ENCODE results near the gene UVRAG.
"Not testable (repeated sequence)": the region's sequence is repeated elsewhere in the genome, so short reads cannot be mapped to it uniquely, and the experiment has no call there.

The UVRAG gene

GRCh38 chr11:76038608-76039007 is 223.6 kb downstream of the UVRAG start:
- no peak for DNase-seq

GRCh38 chr11:76041208-76041607 is 226.2 kb downstream of the UVRAG start:
- DNase-seq, result no peak

- no peak for DNase-seq
Observed at GRCh38 chr11:76044750-76045320, 229.8 kb downstream of the UVRAG start.

- no peak for DNase-seq
Observed at GRCh38 chr11:76047231-76047630, 232.2 kb downstream of the UVRAG start.

- DNase-seq, result no peak
Observed at GRCh38 chr11:76047766-76048165, 232.8 kb downstream of the UVRAG start.

- no peak for DNase-seq
Observed at GRCh38 chr11:76048763-76049162, 233.8 kb downstream of the UVRAG start.

- no peak for DNase-seq
Observed at GRCh38 chr11:76049511-76049910, 234.5 kb downstream of the UVRAG start.

GRCh38 chr11:76051937-76052336 is 236.9 kb downstream of the UVRAG start:
- DNase-seq, result no peak

- DNase-seq, result no peak
Observed at GRCh38 chr11:76054330-76054729, 239.3 kb downstream of the UVRAG start.

GRCh38 chr11:76056876-76057275 is 241.9 kb downstream of the UVRAG start:
- no peak for DNase-seq

GRCh38 chr11:76060475-76061036 is 245.5 kb downstream of the UVRAG start:
- not testable (repeated sequence) for DNase-seq

- no peak for DNase-seq
Observed at GRCh38 chr11:76062733-76063132, 247.7 kb downstream of the UVRAG start.

- no peak for DNase-seq
Observed at GRCh38 chr11:76064192-76064591, 249.2 kb downstream of the UVRAG start.

- DNase-seq, result no peak
Observed at GRCh38 chr11:76067099-76067498, 252.1 kb downstream of the UVRAG start.

- DNase-seq, result no peak
Observed at GRCh38 chr11:76069001-76069400, 254.0 kb downstream of the UVRAG start.

GRCh38 chr11:76071090-76071489 is 256.1 kb downstream of the UVRAG start:
- no peak for DNase-seq

GRCh38 chr11:76073724-76074123 is 258.7 kb downstream of the UVRAG start:
- no peak for DNase-seq

GRCh38 chr11:76074148-76075095 is 259.4 kb downstream of the UVRAG start:
- DNase-seq, result no peak

GRCh38 chr11:76075716-76076115 is 260.7 kb downstream of the UVRAG start:
- DNase-seq, result no peak

- not testable (repeated sequence) for DNase-seq
Observed at GRCh38 chr11:76076253-76076652, 261.2 kb downstream of the UVRAG start.

GRCh38 chr11:76076749-76077148 is 261.7 kb downstream of the UVRAG start:
- DNase-seq, result no peak

GRCh38 chr11:76077575-76078150 is 262.7 kb downstream of the UVRAG start:
- DNase-seq, result no peak

- DNase-seq, result not testable (repeated sequence)
Observed at GRCh38 chr11:76081084-76081483, 266.1 kb downstream of the UVRAG start.
